HG02973 (cell line): ENCODE measurements around the gene INF2.
"Not testable (repeated sequence)": the region's sequence is repeated elsewhere in the genome, so short reads cannot be mapped to it uniquely, and the experiment has no call there.

Source experiments
- ATAC-seq: cut with Tn5 transposase; IDR thresholded peaks from one replicate; pipeline ENCODE4 v1.9.1; 2021; ENCODE audit warnings: moderate library complexity; ENCODE audit not compliant: unreplicated experiment

INF2 gene

GRCh38 chr14:104718147-104718546 lies 28.7 kb downstream of the INF2 start:
- ATAC-seq = no peak

- no peak for ATAC-seq
These were observed 29.5 kb downstream of the INF2 start for GRCh38 chr14:104718871-104719270.

GRCh38 chr14:104719343-104719742 lies 29.9 kb downstream of the INF2 start:
- ATAC-seq = no peak

GRCh38 chr14:104721505-104722431 lies 32.4 kb downstream of the INF2 start:
- ATAC-seq = no peak

GRCh38 chr14:104722938-104723650 lies 33.7 kb downstream of the INF2 start:
- ATAC-seq = no peak

- ATAC-seq = no peak
These were observed 34.4 kb downstream of the INF2 start, which contains the start of gene ADSS1 for GRCh38 chr14:104723651-104724406. TSS of gene ADSS1 (plus strand) at chr14:104724229. CDS start at chr14:104724271, 42 bp downstream.

- ATAC-seq = no peak
These were observed 35.1 kb downstream of the INF2 start for GRCh38 chr14:104724407-104724980.

- ATAC-seq = no peak
These were observed 35.8 kb downstream of the INF2 start for GRCh38 chr14:104724981-104725771.

GRCh38 chr14:104725772-104726548 lies 36.5 kb downstream of the INF2 start:
- ATAC-seq = no peak

GRCh38 chr14:104726600-104727451 lies 37.4 kb downstream of the INF2 start:
- ATAC-seq = no peak

- ATAC-seq = no peak
These were observed 39.2 kb downstream of the INF2 start for GRCh38 chr14:104728631-104729030.

- ATAC-seq = not testable (repeated sequence)
These were observed 39.9 kb downstream of the INF2 start for GRCh38 chr14:104729176-104729834.

GRCh38 chr14:104729835-104730181 lies 40.4 kb downstream of the INF2 start:
- ATAC-seq = no peak

GRCh38 chr14:104730487-104730886 lies 41.1 kb downstream of the INF2 start:
- no peak for ATAC-seq

GRCh38 chr14:104731320-104732294 lies 42.2 kb downstream of the INF2 start:
- ATAC-seq = no peak

- no peak for ATAC-seq
These were observed 43.0 kb downstream of the INF2 start for GRCh38 chr14:104732355-104732804.
